ENCODE results near the gene FRY. TPM values are rescaled to one million over a fixed set of nuclear protein-coding genes. Genes with fewer than 3 reads are reported as not detected.

The FRY gene
- total RNA-seq, 1 donor = 12.5 TPM

GRCh38 chr13:32284927-32285632 is 253.5 kb downstream of the FRY start:
- Histone ChIP-seq H3K4me3 (ENCODE audit: low read length) (no peak overlapping the region), H3K27me3 (ENCODE audit: insufficient read depth, low read length) (no peaks in the 10 kb centered on the region), H3K9me3 (ENCODE audit: low read depth, low read length) (no peaks in the 10 kb centered on the region), H3K4me1 (ENCODE audit: insufficient read depth, low read length) (no peaks in the 10 kb centered on the region)

- Histone ChIP-seq H3K4me1 (ENCODE audit: insufficient read depth, low read length) (no peaks in the 10 kb centered on the region), H3K27me3 (ENCODE audit: insufficient read depth, low read length) (no peaks in the 10 kb centered on the region), H3K4me3 (ENCODE audit: low read length) (no peak overlapping the region), H3K9me3 (ENCODE audit: low read depth, low read length) (no peaks in the 10 kb centered on the region)
Measured at GRCh38 chr13:32285633-32285965, 254.0 kb downstream of the FRY start.

GRCh38 chr13:32297206-32297605 is 265.6 kb downstream of the FRY start:
- H3K4me3 ChIP-seq (ENCODE audit: low read length) = no peak overlapping the region
- no peaks in the 10 kb centered on the region for H3K27me3 ChIP-seq (ENCODE audit: insufficient read depth, low read length)
- no peaks in the 10 kb centered on the region for H3K9me3 ChIP-seq (ENCODE audit: low read depth, low read length)
- no peaks in the 10 kb centered on the region for H3K4me1 ChIP-seq (ENCODE audit: insufficient read depth, low read length)

GRCh38 chr13:32298695-32299094 is 267.1 kb downstream of the FRY start:
- Histone ChIP-seq H3K27me3 (ENCODE audit: insufficient read depth, low read length) (no peaks in the 10 kb centered on the region), H3K4me3 (ENCODE audit: low read length) (no peak overlapping the region), H3K4me1 (ENCODE audit: insufficient read depth, low read length) (no peaks in the 10 kb centered on the region), H3K9me3 (ENCODE audit: low read depth, low read length) (no peaks in the 10 kb centered on the region)

- no peaks in the 10 kb centered on the region for H3K9me3 ChIP-seq (ENCODE audit: low read depth, low read length)
- no peaks in the 10 kb centered on the region for H3K4me1 ChIP-seq (ENCODE audit: insufficient read depth, low read length)
- no peaks in the 10 kb centered on the region for H3K27me3 ChIP-seq (ENCODE audit: insufficient read depth, low read length)
- H3K4me3 ChIP-seq (ENCODE audit: low read length) = no peak overlapping the region
Measured at GRCh38 chr13:32299893-32300292, 268.3 kb downstream of the FRY start.

- H3K4me3 ChIP-seq (ENCODE audit: low read length) = no peak overlapping the region
- no peaks in the 10 kb centered on the region for H3K9me3 ChIP-seq (ENCODE audit: low read depth, low read length)
- H3K4me1 ChIP-seq (ENCODE audit: insufficient read depth, low read length) = no peaks in the 10 kb centered on the region
- no peaks in the 10 kb centered on the region for H3K27me3 ChIP-seq (ENCODE audit: insufficient read depth, low read length)
Measured at GRCh38 chr13:32300406-32300805, 268.8 kb downstream of the FRY start.

GRCh38 chr13:32300920-32301319 is 269.3 kb downstream of the FRY start:
- H3K27me3 ChIP-seq (ENCODE audit: insufficient read depth, low read length) = no peaks in the 10 kb centered on the region
- H3K4me1 ChIP-seq (ENCODE audit: insufficient read depth, low read length) = no peaks in the 10 kb centered on the region
- H3K4me3 ChIP-seq (ENCODE audit: low read length) = no peak overlapping the region
- H3K9me3 ChIP-seq (ENCODE audit: low read depth, low read length) = no peaks in the 10 kb centered on the region

GRCh38 chr13:32302461-32302860 is 270.9 kb downstream of the FRY start:
- Histone ChIP-seq H3K9me3 (ENCODE audit: low read depth, low read length) (no peaks in the 10 kb centered on the region), H3K4me1 (ENCODE audit: insufficient read depth, low read length) (no peaks in the 10 kb centered on the region), H3K4me3 (ENCODE audit: low read length) (no peak overlapping the region), H3K27me3 (ENCODE audit: insufficient read depth, low read length) (no peaks in the 10 kb centered on the region)

- peaks cover 17% of the 10 kb centered on the region for H3K4me1 ChIP-seq (ENCODE audit: insufficient read depth, low read length)
- H3K27me3 ChIP-seq (ENCODE audit: insufficient read depth, low read length) = no peaks in the 10 kb centered on the region
- H3K4me3 ChIP-seq (ENCODE audit: low read length) = no peak overlapping the region
- H3K9me3 ChIP-seq (ENCODE audit: low read depth, low read length) = no peaks in the 10 kb centered on the region
Measured at GRCh38 chr13:32305646-32306045, 274.1 kb downstream of the FRY start.

GRCh38 chr13:32309312-32310133 is 277.9 kb downstream of the FRY start:
- Histone ChIP-seq H3K9me3 (ENCODE audit: low read depth, low read length) (no peaks in the 10 kb centered on the region), H3K27me3 (ENCODE audit: insufficient read depth, low read length) (no peaks in the 10 kb centered on the region), H3K4me1 (ENCODE audit: insufficient read depth, low read length) (peaks cover 20% of the 10 kb centered on the region), H3K4me3 (ENCODE audit: low read length) (peak overlapping the region; percentile 11)

GRCh38 chr13:32310134-32310706 is 278.6 kb downstream of the FRY start:
- H3K4me1 ChIP-seq (ENCODE audit: insufficient read depth, low read length) = peaks cover 26% of the 10 kb centered on the region
- H3K9me3 ChIP-seq (ENCODE audit: low read depth, low read length) = no peaks in the 10 kb centered on the region
- H3K4me3 ChIP-seq (ENCODE audit: low read length) = peak overlapping the region; percentile 11
- H3K27me3 ChIP-seq (ENCODE audit: insufficient read depth, low read length) = no peaks in the 10 kb centered on the region

GRCh38 chr13:32311188-32311897 is 279.8 kb downstream of the FRY start:
- Histone ChIP-seq H3K27me3 (ENCODE audit: insufficient read depth, low read length) (no peaks in the 10 kb centered on the region), H3K4me3 (ENCODE audit: low read length) (no peak overlapping the region), H3K4me1 (ENCODE audit: insufficient read depth, low read length) (peaks cover 32% of the 10 kb centered on the region), H3K9me3 (ENCODE audit: low read depth, low read length) (no peaks in the 10 kb centered on the region)

GRCh38 chr13:32314271-32315237 is 283.0 kb downstream of the FRY start:
- Histone ChIP-seq H3K4me1 (ENCODE audit: insufficient read depth, low read length) (peaks cover 38% of the 10 kb centered on the region), H3K27me3 (ENCODE audit: insufficient read depth, low read length) (no peaks in the 10 kb centered on the region), H3K9me3 (ENCODE audit: low read depth, low read length) (no peaks in the 10 kb centered on the region), H3K4me3 (ENCODE audit: low read length) (peak overlapping the region; percentile 75)
